Smooth muscle cell of the brain vasculature (primary cell): Measurements from ENCODE around the gene ATP6V0C.

Source experiments
- DNase-seq: peaks from one replicate; pipeline ENCODE4 v3.0.0-alpha.2; 2012; ENCODE audit warnings: low read depth, low spot score

The ATP6V0C gene

GRCh38 chr16:2513405-2514332 lies at the start of gene ATP6V0C:
ATP6V0C (plus strand) TSS chr16:2513952; CDS start chr16:2514104, 152 bp downstream.
- DNase-seq: peak; percentile 59

GRCh38 chr16:2464333-2464732 lies 49.4 kb upstream of the ATP6V0C start:
- no peak for DNase-seq

GRCh38 chr16:2465653-2466415 lies 47.9 kb upstream of the ATP6V0C start:
- no peak for DNase-seq

- no peak for DNase-seq
These were observed 46.9 kb upstream of the ATP6V0C start for GRCh38 chr16:2466667-2467527.

- no peak for DNase-seq
These were observed 46.1 kb upstream of the ATP6V0C start for GRCh38 chr16:2467528-2468232.

GRCh38 chr16:2468233-2468724 lies 45.5 kb upstream of the ATP6V0C start:
- DNase-seq: no peak

GRCh38 chr16:2468725-2469398 lies 44.9 kb upstream of the ATP6V0C start:
- DNase-seq: no peak

GRCh38 chr16:2469399-2470233 lies 44.1 kb upstream of the ATP6V0C start:
- DNase-seq: no peak

- no peak for DNase-seq
These were observed 43.5 kb upstream of the ATP6V0C start for GRCh38 chr16:2470234-2470601.

- DNase-seq: no peak
These were observed 43.1 kb upstream of the ATP6V0C start for GRCh38 chr16:2470603-2471015.

GRCh38 chr16:2471016-2471652 lies 42.6 kb upstream of the ATP6V0C start, which contains the start of gene NTN3:
NTN3 (plus strand) TSS chr16:2471297; CDS start chr16:2471702, 405 bp downstream.
- DNase-seq: no peak

- DNase-seq: no peak
These were observed 41.9 kb upstream of the ATP6V0C start for GRCh38 chr16:2471653-2472487.

- no peak for DNase-seq
These were observed 41.3 kb upstream of the ATP6V0C start for GRCh38 chr16:2472488-2472864.

GRCh38 chr16:2472885-2473445 lies 40.8 kb upstream of the ATP6V0C start:
- DNase-seq: no peak

GRCh38 chr16:2473446-2473926 lies 40.3 kb upstream of the ATP6V0C start:
- DNase-seq: no peak

GRCh38 chr16:2473999-2474876 lies 39.5 kb upstream of the ATP6V0C start:
- DNase-seq: no peak
